Parathyroid adenoma (tissue), 2 donors: Measurements from ENCODE around the gene FAM200A.

ENCODE experiments used
- H2AFZ ChIP-seq: fragments of 300-600 bp; sonication (generic); one replicate; pipeline ENCODE4 v1.7.0; 2017; ENCODE audit warnings: antibody characterized with exemption, mild to moderate bottlenecking
- H3K27ac ChIP-seq: fragments of 300-600 bp; sonication (generic); one replicate; pipeline ENCODE4 v1.7.0; 2017
- H3K27me3 ChIP-seq: fragments of 300-600 bp; sonication (generic); one replicate; pipeline ENCODE4 v1.7.0; 2017; ENCODE audit warnings: low read length; ENCODE audit not compliant: control insufficient read depth, insufficient read depth
- H3K36me3 ChIP-seq: fragments of 300-600 bp; sonication (generic); one replicate; pipeline ENCODE4 v1.7.0; 2017; ENCODE audit warnings: low read length; ENCODE audit not compliant: control insufficient read depth, insufficient read depth
- H3K4me1 ChIP-seq: fragments of 300-600 bp; sonication (generic); one replicate; pipeline ENCODE4 v1.7.0; 2017; ENCODE audit warnings: control low read depth
- H3K4me2 ChIP-seq: fragments of 300-600 bp; sonication (generic); one replicate; pipeline ENCODE4 v1.7.0; 2017; ENCODE audit warnings: low read length
- H3K4me3 ChIP-seq: fragments of 300-600 bp; sonication (generic); one replicate; pipeline ENCODE4 v1.7.0; 2017; ENCODE audit warnings: low read depth, low read length
- H3K79me2 ChIP-seq: fragments of 300-600 bp; sonication (generic); one replicate; pipeline ENCODE4 v1.7.0; 2017; ENCODE audit warnings: control low read depth
- H3K9ac ChIP-seq: fragments of 300-600 bp; sonication (generic); one replicate; pipeline ENCODE4 v1.7.0; 2017; ENCODE audit warnings: mild to moderate bottlenecking
- H3K9me3 ChIP-seq: fragments of 300-600 bp; sonication (generic); one replicate; pipeline ENCODE4 v1.7.0; 2017; ENCODE audit warnings: low read length; ENCODE audit not compliant: control insufficient read depth
- CTCF ChIP-seq: fragments of 300-600 bp; sonication (generic); IDR thresholded peaks from one replicate; pipeline ENCODE4 v1.7.0; 2017; ENCODE audit warnings: antibody characterized with exemption, mild to moderate bottlenecking
- donor health status: primary hyperparathyroidism.

Gene FAM200A

GRCh38 chr7:99551767-99552463 is at the start of gene FAM200A:
FAM200A (minus strand) TSS chr7:99552114; CDS start chr7:99548407, 3,707 bp downstream.
- no peak for TF ChIP-seq CTCF
- H3K27ac ChIP-seq = peak within 1 kb of the TSS; percentile 84

GRCh38 chr7:99599836-99600235 is 47.9 kb upstream of the FAM200A start:
- no peak overlapping the region for H3K4me3 ChIP-seq
- H3K27ac ChIP-seq = no peak overlapping the region
- no peaks in the 10 kb centered on the region for H3K9me3 ChIP-seq
- TF ChIP-seq CTCF = no peak
- no peaks in the 10 kb centered on the region for H3K4me1 ChIP-seq
- H3K4me2 ChIP-seq = no peak overlapping the region
- H2AFZ ChIP-seq = no peak overlapping the region
- no peak overlapping the region for H3K9ac ChIP-seq
- H3K36me3 ChIP-seq = no peaks in the 10 kb centered on the region
- H3K79me2 ChIP-seq = no peaks in the 10 kb centered on the region
- no peaks in the 10 kb centered on the region for H3K27me3 ChIP-seq

More at GRCh38 chr7:99551767-99552463, at the start of gene FAM200A:
- H3K27me3 ChIP-seq = no peaks in the 10 kb centered on the region
- H3K4me3 ChIP-seq = peak within 1 kb of the TSS; percentile 96
- H3K4me2 ChIP-seq = peak within 1 kb of the TSS; percentile 100
- H3K4me1 ChIP-seq = peaks cover 9% of the 10 kb centered on the region
- H2AFZ ChIP-seq = peak within 1 kb of the TSS; percentile 99
- H3K79me2 ChIP-seq = peaks cover 38% of the 10 kb centered on the region
- no peaks in the 10 kb centered on the region for H3K9me3 ChIP-seq
- H3K9ac ChIP-seq = peak within 1 kb of the TSS; percentile 89
- H3K36me3 ChIP-seq = peaks cover 8% of the 10 kb centered on the region

- Histone ChIP-seq H3K4me3 (no peak within 1 kb of the TSS), H3K27ac (no peak within 1 kb of the TSS), H3K4me1 (no peaks in the 10 kb centered on the region), H3K36me3 (no peaks in the 10 kb centered on the region), H2AFZ (no peak within 1 kb of the TSS), H3K79me2 (no peaks in the 10 kb centered on the region), H3K4me2 (no peak within 1 kb of the TSS), H3K9me3 (no peaks in the 10 kb centered on the region), H3K27me3 (no peaks in the 10 kb centered on the region), H3K9ac (no peak within 1 kb of the TSS)
- TF ChIP-seq CTCF = no peak
Observed at GRCh38 chr7:99597762-99598501, 46.0 kb upstream of the FAM200A start, which contains the start of gene TMEM225B. TMEM225B (plus strand) TSS chr7:99598267; CDS start chr7:99604389, 6,122 bp downstream.

- no peak overlapping the region for H2AFZ ChIP-seq
- H3K27ac ChIP-seq = no peak overlapping the region
- H3K4me1 ChIP-seq = no peaks in the 10 kb centered on the region
- TF ChIP-seq CTCF = no peak
- H3K79me2 ChIP-seq = no peaks in the 10 kb centered on the region
- no peak overlapping the region for H3K4me3 ChIP-seq
- no peaks in the 10 kb centered on the region for H3K9me3 ChIP-seq
- H3K27me3 ChIP-seq = no peaks in the 10 kb centered on the region
- no peaks in the 10 kb centered on the region for H3K36me3 ChIP-seq
- H3K4me2 ChIP-seq = no peak overlapping the region
- H3K9ac ChIP-seq = no peak overlapping the region
Observed at GRCh38 chr7:99596408-99596955, 44.6 kb upstream of the FAM200A start.
